Measurements from ENCODE around the gene THBD.

Gene THBD

DNA sequence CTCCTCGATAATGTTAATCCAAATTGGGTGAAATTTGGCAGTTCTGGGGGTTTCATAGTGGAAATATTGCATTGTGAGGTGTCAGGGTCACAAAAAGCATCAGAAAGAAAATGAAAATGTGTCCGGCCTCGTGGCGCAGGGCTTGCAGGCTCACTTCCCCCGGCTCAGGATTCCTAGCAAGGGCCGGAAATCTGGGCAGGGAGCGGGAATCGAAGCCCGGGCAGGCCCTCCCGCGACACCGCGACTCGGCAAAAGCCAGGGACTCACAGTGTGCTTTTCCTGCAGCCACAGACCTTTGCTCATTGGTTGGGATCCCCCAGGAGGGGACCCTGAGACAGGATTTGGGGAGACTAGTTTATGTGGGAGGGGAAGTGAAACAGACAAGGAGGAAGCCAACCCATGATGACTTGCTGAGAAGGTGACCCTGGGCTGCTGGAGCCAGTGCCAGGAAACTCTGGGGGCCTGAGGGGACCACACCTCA is 37.5 kb upstream of the THBD start:
- Histone ChIP-seq H3K4me3 (replicated peaks; ENCODE audit: insufficient read depth, low read length) (no peak overlapping the region), H3K27ac (replicated peaks) (no peak overlapping the region), H3K27me3 (ENCODE audit: insufficient read depth, poor library complexity, severe bottlenecking) (no peaks in the 10 kb centered on the region)
- DNase-seq (ENCODE audit: low read depth in 1 of 2, low spot score in 1 of 2): peak in 1 of 2 experiments; percentile 53
- TF ChIP-seq POLR2AphosphoS5 (IDR thresholded peaks at IDR 0.05; ENCODE audit: low read depth) (no peak), SPI1 (IDR thresholded peaks at IDR 0.05; ENCODE audit: borderline replicate concordance, low read depth) (peak; percentile 22; the same call in 1 of the 2 replicates)
- TF ChIP-seq, protein P1, sequence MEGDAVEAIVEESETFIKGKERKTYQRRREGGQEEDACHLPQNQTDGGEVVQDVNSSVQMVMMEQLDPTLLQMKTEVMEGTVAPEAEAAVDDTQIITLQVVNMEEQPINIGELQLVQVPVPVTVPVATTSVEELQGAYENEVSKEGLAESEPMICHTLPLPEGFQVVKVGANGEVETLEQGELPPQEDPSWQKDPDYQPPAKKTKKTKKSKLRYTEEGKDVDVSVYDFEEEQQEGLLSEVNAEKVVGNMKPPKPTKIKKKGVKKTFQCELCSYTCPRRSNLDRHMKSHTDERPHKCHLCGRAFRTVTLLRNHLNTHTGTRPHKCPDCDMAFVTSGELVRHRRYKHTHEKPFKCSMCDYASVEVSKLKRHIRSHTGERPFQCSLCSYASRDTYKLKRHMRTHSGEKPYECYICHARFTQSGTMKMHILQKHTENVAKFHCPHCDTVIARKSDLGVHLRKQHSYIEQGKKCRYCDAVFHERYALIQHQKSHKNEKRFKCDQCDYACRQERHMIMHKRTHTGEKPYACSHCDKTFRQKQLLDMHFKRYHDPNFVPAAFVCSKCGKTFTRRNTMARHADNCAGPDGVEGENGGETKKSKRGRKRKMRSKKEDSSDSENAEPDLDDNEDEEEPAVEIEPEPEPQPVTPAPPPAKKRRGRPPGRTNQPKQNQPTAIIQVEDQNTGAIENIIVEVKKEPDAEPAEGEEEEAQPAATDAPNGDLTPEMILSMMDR (IDR thresholded peaks at IDR 0.05; ENCODE audit: insufficient read depth, low read length): no peak
- TF ChIP-seq, protein P2, sequence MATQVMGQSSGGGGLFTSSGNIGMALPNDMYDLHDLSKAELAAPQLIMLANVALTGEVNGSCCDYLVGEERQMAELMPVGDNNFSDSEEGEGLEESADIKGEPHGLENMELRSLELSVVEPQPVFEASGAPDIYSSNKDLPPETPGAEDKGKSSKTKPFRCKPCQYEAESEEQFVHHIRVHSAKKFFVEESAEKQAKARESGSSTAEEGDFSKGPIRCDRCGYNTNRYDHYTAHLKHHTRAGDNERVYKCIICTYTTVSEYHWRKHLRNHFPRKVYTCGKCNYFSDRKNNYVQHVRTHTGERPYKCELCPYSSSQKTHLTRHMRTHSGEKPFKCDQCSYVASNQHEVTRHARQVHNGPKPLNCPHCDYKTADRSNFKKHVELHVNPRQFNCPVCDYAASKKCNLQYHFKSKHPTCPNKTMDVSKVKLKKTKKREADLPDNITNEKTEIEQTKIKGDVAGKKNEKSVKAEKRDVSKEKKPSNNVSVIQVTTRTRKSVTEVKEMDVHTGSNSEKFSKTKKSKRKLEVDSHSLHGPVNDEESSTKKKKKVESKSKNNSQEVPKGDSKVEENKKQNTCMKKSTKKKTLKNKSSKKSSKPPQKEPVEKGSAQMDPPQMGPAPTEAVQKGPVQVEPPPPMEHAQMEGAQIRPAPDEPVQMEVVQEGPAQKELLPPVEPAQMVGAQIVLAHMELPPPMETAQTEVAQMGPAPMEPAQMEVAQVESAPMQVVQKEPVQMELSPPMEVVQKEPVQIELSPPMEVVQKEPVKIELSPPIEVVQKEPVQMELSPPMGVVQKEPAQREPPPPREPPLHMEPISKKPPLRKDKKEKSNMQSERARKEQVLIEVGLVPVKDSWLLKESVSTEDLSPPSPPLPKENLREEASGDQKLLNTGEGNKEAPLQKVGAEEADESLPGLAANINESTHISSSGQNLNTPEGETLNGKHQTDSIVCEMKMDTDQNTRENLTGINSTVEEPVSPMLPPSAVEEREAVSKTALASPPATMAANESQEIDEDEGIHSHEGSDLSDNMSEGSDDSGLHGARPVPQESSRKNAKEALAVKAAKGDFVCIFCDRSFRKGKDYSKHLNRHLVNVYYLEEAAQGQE (IDR thresholded peaks at IDR 0.05; ENCODE audit: insufficient replicate concordance, low read depth): no peak

DNA sequence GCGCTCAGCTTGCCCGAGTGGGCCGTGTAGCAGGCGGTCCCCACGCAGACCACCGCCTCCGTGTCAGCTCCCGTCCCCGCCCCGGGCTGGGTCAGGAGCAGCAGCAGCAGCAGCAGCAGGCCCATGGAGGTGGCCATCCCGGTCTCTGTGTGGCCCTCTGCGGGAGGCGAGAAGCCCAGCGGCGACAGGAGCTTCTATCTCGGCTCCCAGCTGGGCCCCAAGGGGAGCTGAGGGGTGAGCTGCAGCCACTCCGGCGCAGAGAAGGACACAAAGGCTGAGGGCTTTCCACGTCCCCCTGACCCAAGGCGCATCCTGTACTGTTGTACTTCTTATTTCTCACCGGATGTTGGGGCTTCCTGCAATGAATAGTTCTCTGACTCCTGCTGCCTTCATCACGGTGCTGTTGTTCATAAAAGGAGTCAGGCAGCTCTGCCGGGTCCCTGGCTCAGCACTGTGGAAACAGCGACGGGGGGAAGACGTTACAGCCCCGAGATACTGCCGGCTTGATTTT is 36.6 kb upstream of the THBD start, which contains the start of gene CD93:
TSS of gene CD93 (minus strand) at position 269 of the 511 bp plus-strand sequence. CDS start at position 137, 132 bp downstream.
- H3K27ac ChIP-seq (replicated peaks): no peak within 1 kb of the TSS
- no peak for DNase-seq (ENCODE audit: low read depth in 1 of 2, low spot score in 1 of 2)
- TF ChIP-seq, protein P2 (IDR thresholded peaks at IDR 0.05; ENCODE audit: insufficient replicate concordance, low read depth): no peak
- H3K27me3 ChIP-seq (ENCODE audit: insufficient read depth, poor library complexity, severe bottlenecking): no peaks in the 10 kb centered on the region
- H3K4me3 ChIP-seq (replicated peaks; ENCODE audit: insufficient read depth, low read length): no peak within 1 kb of the TSS

DNA sequence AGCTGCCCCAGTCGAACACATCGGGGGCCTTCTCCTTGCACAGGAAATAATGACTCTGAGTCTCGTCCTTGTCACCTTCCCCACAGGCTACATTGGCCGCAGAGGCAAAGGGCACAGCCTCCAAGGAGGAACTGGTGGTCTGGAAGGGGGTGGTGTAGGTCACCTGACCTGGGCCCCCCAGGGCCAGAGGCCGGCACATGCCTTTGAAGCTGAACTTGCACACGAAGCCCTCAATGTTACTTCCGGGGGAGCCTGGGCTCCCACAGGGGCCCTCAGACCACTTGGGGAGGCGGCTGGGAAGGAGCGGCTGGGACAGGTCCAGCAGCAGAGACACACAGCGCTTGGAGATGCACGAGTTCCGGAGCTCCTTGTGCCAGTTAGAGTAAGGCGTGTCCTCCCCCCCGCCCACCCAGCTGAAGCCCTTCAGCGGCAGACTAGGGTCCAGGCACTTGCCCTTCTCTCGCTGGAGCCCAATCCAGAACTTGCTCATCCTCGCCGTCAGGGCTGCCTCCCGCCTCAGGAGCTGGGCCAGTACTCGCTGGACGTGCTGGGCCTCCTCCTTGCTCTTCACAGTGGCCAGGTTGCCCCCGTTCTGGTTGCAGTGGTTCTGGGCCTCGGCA is 36.1 kb upstream of the THBD start:
- DNase-seq (ENCODE audit: low read depth in 1 of 2, low spot score in 1 of 2): no peak
- no peaks in the 10 kb centered on the region for H3K27me3 ChIP-seq (ENCODE audit: insufficient read depth, poor library complexity, severe bottlenecking)
- H3K27ac ChIP-seq (replicated peaks): no peak overlapping the region
- H3K4me3 ChIP-seq (replicated peaks; ENCODE audit: insufficient read depth, low read length): no peak overlapping the region
- TF ChIP-seq, protein P1 (IDR thresholded peaks at IDR 0.05; ENCODE audit: insufficient read depth, low read length): no peak
- TF ChIP-seq GABPA (IDR thresholded peaks at IDR 0.05; ENCODE audit: low read depth): no peak
- no peak for TF ChIP-seq SPI1 (IDR thresholded peaks at IDR 0.05; ENCODE audit: borderline replicate concordance, low read depth)
- TF ChIP-seq, protein P2 (IDR thresholded peaks at IDR 0.05; ENCODE audit: insufficient replicate concordance, low read depth): no peak
- no peak for TF ChIP-seq POLR2AphosphoS5 (IDR thresholded peaks at IDR 0.05; ENCODE audit: low read depth)

All from HL-60 (cell line).